Endodermal cell (in vitro differentiated cells): ENCODE measurements around the gene WNT7B. TPM values are rescaled to one million over a fixed set of nuclear protein-coding genes. Genes with fewer than 3 reads are reported as not detected.
A peak's percentile ranks its signal among the peaks of the same experiment; 100 is the strongest.

Source experiments
- DNase-seq: peaks from one replicate; pipeline ENCODE4 v3.0.0-alpha.2; 2017
- H3K27ac ChIP-seq: 2 replicates; pipeline ENCODE4 v1.5.1; 2013; ENCODE audit warnings: mild to moderate bottlenecking, low read depth, low read length, moderate library complexity
- H3K27me3 ChIP-seq: 2 replicates; pipeline ENCODE4 v1.6.1; 2013; ENCODE audit warnings: mild to moderate bottlenecking, low read length, moderate library complexity; ENCODE audit not compliant: insufficient read depth, control insufficient read depth, poor library complexity, severe bottlenecking
- H3K36me3 ChIP-seq: 2 replicates; pipeline ENCODE4 v1.7.0; 2013; ENCODE audit warnings: mild to moderate bottlenecking, low read length, moderate library complexity; ENCODE audit not compliant: control insufficient read depth, insufficient read depth
- H3K4me1 ChIP-seq: one replicate; pipeline ENCODE4 v1.7.0; 2013; ENCODE audit warnings: low read length; ENCODE audit not compliant: control insufficient read depth, insufficient read depth
- H3K4me3 ChIP-seq: 2 replicates; pipeline ENCODE4 v1.5.1; 2013; ENCODE audit warnings: mild to moderate bottlenecking, low read length, moderate library complexity
- H3K9ac ChIP-seq: 2 replicates; pipeline ENCODE4 v1.6.1; 2013; ENCODE audit warnings: mild to moderate bottlenecking, low read length, moderate library complexity; ENCODE audit not compliant: poor library complexity, severe bottlenecking; ENCODE audit errors: extremely low read depth
- H3K9me3 ChIP-seq: 2 replicates; pipeline ENCODE4 v1.6.1; 2013; ENCODE audit warnings: mild to moderate bottlenecking, low read length, moderate library complexity; ENCODE audit not compliant: control insufficient read depth
- H3K27ac Mint-ChIP-seq: 2 replicates; pipeline ENCODE4 v1.8.0; 2020; ENCODE audit warnings: mixed read lengths
- H3K27me3 Mint-ChIP-seq: 2 replicates; pipeline ENCODE4 v1.8.0; 2021; ENCODE audit warnings: mild to moderate bottlenecking, mixed read lengths; ENCODE audit not compliant: insufficient read depth
- H3K36me3 Mint-ChIP-seq: 2 replicates; pipeline ENCODE4 v1.8.0; 2020; ENCODE audit warnings: low read depth, mixed read lengths
- H3K4me1 Mint-ChIP-seq: 2 replicates; pipeline ENCODE4 v1.8.0; 2020; ENCODE audit warnings: mixed read lengths
- H3K4me3 Mint-ChIP-seq: 2 replicates; pipeline ENCODE4 v1.8.0; 2020; ENCODE audit warnings: mild to moderate bottlenecking, moderate library complexity, mixed read lengths
- H3K9me3 Mint-ChIP-seq: 2 replicates; pipeline ENCODE4 v1.8.0; 2020; ENCODE audit warnings: mild to moderate bottlenecking, mixed read lengths
- CTCF ChIP-seq: fragments of 200-600 bp; sonication (generic); conservative IDR thresholded peaks from 2 replicates; pipeline ENCODE4 v1.5.0; 2021; ENCODE audit warnings: antibody characterized with exemption, mild to moderate bottlenecking
- WGBS, 2 experiments: methylation state at CpG; one replicate each; pipeline versions ENCODE4 v1.1.5 to v1.1.7; 2013; ENCODE audit warnings: missing lambda C conversion rate in 2 of 2, mixed read lengths in 1 of 2; ENCODE audit not compliant: insufficient coverage in 1 of 2, insufficient read length in 1 of 2; 5-methylcytosine and 5-hydroxymethylcytosine counted together
- total RNA-seq, 2 donors: library from RNA; stranded (reverse); fragmentation: NEBNext Ultra II Directional in 1 of 2; extraction: Animal tissue kit (Norgen Biotek cat#: 25700) in 1 of 2; gene quantifications; 2 replicates in 1 of 2; 3 replicates in 1 of 2; pipeline ENCODE4 v1.2.1, GENCODE V29; 2021

Gene WNT7B
- total RNA-seq, 2 donors from 2014 or later: not detected

DNA sequence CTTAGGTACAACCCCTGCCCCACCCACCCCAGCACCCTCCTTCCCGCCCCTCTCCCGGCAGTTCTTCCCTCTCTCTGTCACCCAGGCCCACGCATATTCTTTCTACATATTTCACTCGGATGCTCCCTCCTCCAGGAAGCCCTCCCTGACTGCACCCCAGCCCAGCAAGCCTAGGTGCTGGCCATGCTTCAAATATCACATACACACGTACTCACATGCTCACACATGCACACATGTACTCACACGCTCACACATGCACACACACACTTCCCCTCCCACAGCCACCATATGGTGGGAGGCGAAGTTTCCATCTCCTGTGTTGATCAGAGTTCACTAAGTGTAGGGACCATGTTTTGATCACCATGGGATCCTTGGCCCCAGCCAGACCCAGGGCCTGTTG is 90.4 kb downstream of the WNT7B start:
- no peak overlapping the region for H3K9ac ChIP-seq
- no peaks in the 10 kb centered on the region for H3K27me3 Mint-ChIP-seq
- no peak for TF ChIP-seq CTCF
- H3K36me3 Mint-ChIP-seq: no peaks in the 10 kb centered on the region
- 86 to 100% methylated on average over 1 to 7 of the region's 7 CpGs for WGBS, 2 experiments
- H3K4me1 ChIP-seq: no peaks in the 10 kb centered on the region
- H3K4me3 ChIP-seq: no peak overlapping the region
- no peak overlapping the region for H3K27ac Mint-ChIP-seq
- no peak for DNase-seq
- no peaks in the 10 kb centered on the region for H3K4me1 Mint-ChIP-seq
- H3K9me3 Mint-ChIP-seq: no peaks in the 10 kb centered on the region
- no peaks in the 10 kb centered on the region for H3K9me3 ChIP-seq
- H3K27me3 ChIP-seq: peaks cover under 1% of the 10 kb centered on the region
- H3K36me3 ChIP-seq: no peaks in the 10 kb centered on the region
- no peak overlapping the region for H3K4me3 Mint-ChIP-seq
- no peak overlapping the region for H3K27ac ChIP-seq

DNA sequence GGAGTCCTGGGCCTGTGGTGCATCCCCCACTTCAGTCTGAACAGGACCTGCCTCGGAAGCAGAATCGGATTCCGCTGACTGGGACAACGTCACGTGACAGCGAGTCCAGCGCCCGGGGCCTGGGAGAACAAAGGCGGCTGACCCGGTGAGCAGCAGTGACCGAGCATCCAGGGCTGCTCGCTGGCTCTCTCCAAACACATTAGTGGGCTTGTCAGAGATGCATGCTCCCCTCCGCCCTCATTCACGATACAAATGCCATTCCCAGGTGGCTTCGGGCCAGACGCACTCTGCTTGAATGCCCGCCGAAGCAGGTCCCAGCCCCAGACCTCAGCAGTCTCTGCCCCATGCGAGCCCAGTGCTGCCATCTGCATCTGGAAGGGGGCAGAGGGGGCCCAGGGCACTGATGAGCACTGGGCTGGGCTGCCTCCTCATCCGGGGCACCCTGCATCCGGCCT is 91.0 kb downstream of the WNT7B start:
- no peak overlapping the region for H3K9ac ChIP-seq
- H3K27me3 Mint-ChIP-seq: no peaks in the 10 kb centered on the region
- H3K27ac ChIP-seq: peak overlapping the region; percentile 76
- no peaks in the 10 kb centered on the region for H3K9me3 Mint-ChIP-seq
- no peaks in the 10 kb centered on the region for H3K4me1 ChIP-seq
- peak; percentile 47 for DNase-seq
- H3K36me3 Mint-ChIP-seq: no peaks in the 10 kb centered on the region
- WGBS, 2 experiments: 93% methylated on average over 15 to 21 of the region's 21 CpGs
- H3K36me3 ChIP-seq: no peaks in the 10 kb centered on the region
- TF ChIP-seq CTCF: no peak
- no peak overlapping the region for H3K4me3 Mint-ChIP-seq
- no peaks in the 10 kb centered on the region for H3K9me3 ChIP-seq
- H3K27me3 ChIP-seq: peaks cover 6% of the 10 kb centered on the region
- H3K4me3 ChIP-seq: no peak overlapping the region
- no peak overlapping the region for H3K27ac Mint-ChIP-seq
- H3K4me1 Mint-ChIP-seq: no peaks in the 10 kb centered on the region

- 91 to 95% methylated on average over 6 to 15 of the region's 16 CpGs for WGBS, 2 experiments
- no peak overlapping the region for H3K9ac ChIP-seq
- no peak overlapping the region for H3K4me3 ChIP-seq
- H3K4me1 ChIP-seq: no peaks in the 10 kb centered on the region
- Mint-ChIP-seq H3K4me1 (no peaks in the 10 kb centered on the region), H3K27me3 (no peaks in the 10 kb centered on the region), H3K36me3 (no peaks in the 10 kb centered on the region), H3K9me3 (no peaks in the 10 kb centered on the region), H3K4me3 (no peak overlapping the region), H3K27ac (no peak overlapping the region)
- peak; percentile 40 for DNase-seq
- H3K36me3 ChIP-seq: no peaks in the 10 kb centered on the region
- H3K27ac ChIP-seq: peak overlapping the region; percentile 76
- H3K9me3 ChIP-seq: no peaks in the 10 kb centered on the region
- peaks cover 12% of the 10 kb centered on the region for H3K27me3 ChIP-seq
- TF ChIP-seq CTCF: no peak
These were observed 91.7 kb downstream of the WNT7B start for GRCh38 chr22:45885171-45885840.
